Right lobe of liver (tissue), 6 donors: ENCODE measurements around the gene FAM204A. TPM values are rescaled to one million over a fixed set of nuclear protein-coding genes. Genes with fewer than 3 reads are reported as not detected.
A peak's percentile ranks its signal among the peaks of the same experiment; 100 is the strongest.

Source experiments
- ATAC-seq, 4 donors: fragments of 200-7000 bp; cut with Tn5 transposase; one replicate each; pipeline ENCODE4 v1.9.1; 2020; ENCODE audit warnings: mild to moderate bottlenecking in 4 of 4, moderate library complexity in 4 of 4
- DNase-seq, 3 donors: peaks; one replicate each; pipeline ENCODE4 v3.0.0-alpha.2; 2020
- H3K27ac ChIP-seq, 3 donors: fragments of 200-600 bp; one replicate each; pipeline ENCODE4 v1.8.0; 2022
- H3K27me3 ChIP-seq, 2 donors: fragments of 200-600 bp; one replicate each; pipeline ENCODE4 v1.8.0; 2022
- H3K36me3 ChIP-seq, 4 donors: fragments of 200-600 bp; sonication (generic) in 1 of 4; one replicate each; pipeline versions ENCODE4 v1.5.1 to v1.8.0; 2017 to 2022; ENCODE audit warnings: control low read depth in 1 of 4
- H3K4me1 ChIP-seq, 4 donors: fragments of 200-600 bp; sonication (generic) in 1 of 4; one replicate each; pipeline versions ENCODE4 v1.5.1 to v1.8.0; 2017 to 2022; ENCODE audit warnings: control low read depth in 1 of 4
- H3K4me3 ChIP-seq, 3 donors: fragments of 200-600 bp; one replicate each; pipeline ENCODE4 v1.8.0; 2022
- H3K9me3 ChIP-seq, 4 donors: fragments of 200-600 bp; sonication (generic) in 1 of 4; one replicate each; pipeline versions ENCODE4 v1.5.1 to v1.8.0; 2017 to 2022; ENCODE audit warnings: control low read depth in 1 of 4
- POLR2A ChIP-seq: fragments of 450-650 bp; IDR thresholded peaks from one replicate; pipeline ENCODE4 v1.6.1; 2017; ENCODE audit warnings: antibody characterized with exemption, mild to moderate bottlenecking
- WGBS: methylation state at CpG from one replicate; pipeline ENCODE4 v1.1.6; 2018; ENCODE audit warnings: low coverage, low lambda C conversion rate; ENCODE audit not compliant: insufficient coverage; ENCODE audit errors: missing lambda C conversion rate; 5-methylcytosine and 5-hydroxymethylcytosine counted together
- intact Hi-C, 2 donors: fragments of 100-400 bp; cut with DNase I; formaldehyde crosslinking; loops; one replicate each; pipeline versions ENCODE4 v1.11.2 to v1.14.1; 2022
- total RNA-seq, 6 experiments: library from RNA; depleted of rRNA in 2 of 6; stranded (reverse); fragments of >200 nt in 2 of 6; fragmentation: NEBNext Ultra II Directional in 3 of 6; extraction: Animal tissue kit (Norgen Biotek cat#: 25700) in 3 of 6; gene quantifications; one replicate each; pipeline versions ENCODE4 v1.1.0 to v1.2.4, GENCODE V29; 2016 to 2023
- TF ChIP-seq, protein P1 (sequence below), 4 donors: fragments of 200-600 bp in 3 of 4; fragments of 450-650 bp in 1 of 4; IDR thresholded peaks; one replicate each; pipeline versions ENCODE4 v1.5.1 to v1.8.0; 2016 to 2022; ENCODE audit warnings: antibody characterized with exemption in 4 of 4, mild to moderate bottlenecking in 2 of 4
- donor health status: DM: no; HTN: yes; CAD: no.
- donor health status: DM: no; HTN: no; CAD: no.
- donor health status: DM: no; HTN: no; CAD: no.
- donor health status: DM: no; HTN: yes; CAD: no.
- donor health status: DM: no; HTN: yes; CAD: no.

Gene FAM204A
- total RNA-seq, 6 experiments from 2014 or later = 16.3 to 26.1 (median 18.5) TPM

DNA sequence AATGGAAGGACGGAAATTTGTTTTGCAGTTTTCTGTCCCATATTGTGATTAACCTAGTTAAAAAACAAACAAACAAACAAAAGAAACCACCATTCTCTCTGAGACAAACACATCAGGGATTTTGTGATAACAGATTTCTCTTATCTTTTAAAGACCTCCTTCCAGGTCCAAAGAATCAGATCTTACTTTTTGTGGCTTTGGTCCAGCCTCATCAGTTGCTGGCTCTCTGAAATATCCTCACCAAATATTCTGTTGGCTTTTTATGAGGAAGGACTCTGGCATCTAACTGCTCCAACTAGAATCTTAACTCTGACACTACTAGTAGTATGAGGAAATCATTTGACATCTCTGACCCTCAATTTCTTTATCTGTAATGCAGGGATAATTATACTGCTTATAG, 4.8 kb downstream of the FAM204A start:
- 75% methylated on average over 1 of the region's 1 CpG for WGBS
- Histone ChIP-seq H3K9me3 (no peaks in the 10 kb centered on the region), H3K36me3 (peaks cover 0 to 28% (median 7%) of the 10 kb centered on the region in 4 donors), H3K4me3 (no peak overlapping the region), H3K27me3 (no peaks in the 10 kb centered on the region), H3K27ac (no peak overlapping the region), H3K4me1 (peaks cover 0 to 22% (median 0%) of the 10 kb centered on the region in 4 donors)
- DNase-seq = no peak
- intact Hi-C loops = no loop called here
- no peak for ATAC-seq
- no peak for TF ChIP-seq POLR2A
- TF ChIP-seq, protein P1, sequence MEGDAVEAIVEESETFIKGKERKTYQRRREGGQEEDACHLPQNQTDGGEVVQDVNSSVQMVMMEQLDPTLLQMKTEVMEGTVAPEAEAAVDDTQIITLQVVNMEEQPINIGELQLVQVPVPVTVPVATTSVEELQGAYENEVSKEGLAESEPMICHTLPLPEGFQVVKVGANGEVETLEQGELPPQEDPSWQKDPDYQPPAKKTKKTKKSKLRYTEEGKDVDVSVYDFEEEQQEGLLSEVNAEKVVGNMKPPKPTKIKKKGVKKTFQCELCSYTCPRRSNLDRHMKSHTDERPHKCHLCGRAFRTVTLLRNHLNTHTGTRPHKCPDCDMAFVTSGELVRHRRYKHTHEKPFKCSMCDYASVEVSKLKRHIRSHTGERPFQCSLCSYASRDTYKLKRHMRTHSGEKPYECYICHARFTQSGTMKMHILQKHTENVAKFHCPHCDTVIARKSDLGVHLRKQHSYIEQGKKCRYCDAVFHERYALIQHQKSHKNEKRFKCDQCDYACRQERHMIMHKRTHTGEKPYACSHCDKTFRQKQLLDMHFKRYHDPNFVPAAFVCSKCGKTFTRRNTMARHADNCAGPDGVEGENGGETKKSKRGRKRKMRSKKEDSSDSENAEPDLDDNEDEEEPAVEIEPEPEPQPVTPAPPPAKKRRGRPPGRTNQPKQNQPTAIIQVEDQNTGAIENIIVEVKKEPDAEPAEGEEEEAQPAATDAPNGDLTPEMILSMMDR (IDR thresholded peaks at IDR 0.05) = no peak

DNA sequence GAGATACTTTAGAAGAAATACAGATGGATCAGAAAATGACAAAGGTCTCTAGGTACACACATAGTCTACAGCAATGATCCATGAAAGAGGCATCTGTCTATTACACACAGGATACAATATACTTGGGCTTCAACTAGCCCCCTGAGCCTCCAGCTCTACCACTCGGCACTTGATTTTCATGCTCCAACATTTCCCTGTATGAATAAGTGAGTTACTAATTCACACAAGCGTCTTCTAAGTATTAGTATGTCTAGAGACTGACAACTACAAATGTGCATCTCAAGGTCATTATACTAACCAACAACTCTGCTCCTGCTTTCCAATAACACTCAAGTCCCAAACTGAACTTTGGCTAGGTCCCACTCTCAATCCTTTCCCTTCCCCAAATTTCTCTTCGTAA, 8.3 kb downstream of the FAM204A start:
- TF ChIP-seq, protein P1 (IDR thresholded peaks at IDR 0.05) = no peak
- TF ChIP-seq POLR2A = no peak
- intact Hi-C loops = no loop called here
- Histone ChIP-seq H3K4me1 (peaks cover 0 to 7% (median 0%) of the 10 kb centered on the region in 4 donors), H3K27ac (no peak overlapping the region), H3K27me3 (no peaks in the 10 kb centered on the region), H3K36me3 (peaks cover 0 to 40% (median 9%) of the 10 kb centered on the region in 4 donors), H3K4me3 (no peak overlapping the region), H3K9me3 (no peaks in the 10 kb centered on the region)
- WGBS = 71% methylated on average over 3 of the region's 3 CpGs
- DNase-seq (no peak), ATAC-seq (no peak)

DNA sequence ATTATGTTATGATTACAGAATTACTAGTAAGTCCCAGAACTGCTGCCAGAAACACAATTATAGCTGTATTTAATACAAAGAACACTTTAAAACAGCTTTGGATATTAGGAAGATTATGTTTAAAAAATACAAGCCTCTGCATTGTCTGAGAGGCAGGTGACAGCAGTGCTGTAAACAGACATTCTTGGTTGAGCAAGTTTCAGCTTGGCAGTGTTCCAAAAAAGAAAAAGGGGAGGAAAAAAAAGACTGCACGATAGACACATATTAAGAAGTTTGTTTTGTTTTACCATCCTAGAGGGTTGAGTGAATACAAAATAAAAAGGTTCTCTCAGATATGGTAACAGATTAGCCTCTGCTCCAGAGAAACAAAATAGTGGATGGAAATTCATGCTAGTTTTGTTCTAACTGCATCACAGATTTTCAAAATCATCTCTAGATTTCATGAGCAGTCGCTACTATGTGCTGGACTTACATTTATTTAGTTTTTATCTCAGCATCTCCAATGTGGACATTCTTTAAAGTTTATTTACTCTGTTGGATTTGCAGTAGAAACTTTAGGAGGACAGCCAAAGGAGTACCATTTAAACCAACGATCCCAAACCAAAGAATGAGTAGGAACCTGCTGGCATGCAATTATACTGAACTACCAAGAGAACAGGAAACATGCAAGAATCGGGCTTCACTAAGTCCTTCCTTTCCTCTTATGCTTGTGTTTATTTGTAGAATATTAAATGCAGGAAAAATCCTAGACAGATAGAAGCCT, 9.0 kb downstream of the FAM204A start:
- H3K27ac ChIP-seq = no peak overlapping the region
- peak; percentile 36 to 69 (median 61) for ATAC-seq
- H3K27me3 ChIP-seq = no peaks in the 10 kb centered on the region
- 28% methylated on average over 4 of the region's 4 CpGs for WGBS
- peaks cover 0 to 7% (median 0%) of the 10 kb centered on the region in 4 donors for H3K4me1 ChIP-seq
- no peak overlapping the region for H3K4me3 ChIP-seq
- intact Hi-C loops = no loop called here
- DNase-seq = no peak
- no peaks in the 10 kb centered on the region for H3K9me3 ChIP-seq
- TF ChIP-seq POLR2A = no peak
- TF ChIP-seq, protein P1 (IDR thresholded peaks at IDR 0.05) = no peak
- peaks cover 0 to 40% (median 9%) of the 10 kb centered on the region in 4 donors for H3K36me3 ChIP-seq

DNA sequence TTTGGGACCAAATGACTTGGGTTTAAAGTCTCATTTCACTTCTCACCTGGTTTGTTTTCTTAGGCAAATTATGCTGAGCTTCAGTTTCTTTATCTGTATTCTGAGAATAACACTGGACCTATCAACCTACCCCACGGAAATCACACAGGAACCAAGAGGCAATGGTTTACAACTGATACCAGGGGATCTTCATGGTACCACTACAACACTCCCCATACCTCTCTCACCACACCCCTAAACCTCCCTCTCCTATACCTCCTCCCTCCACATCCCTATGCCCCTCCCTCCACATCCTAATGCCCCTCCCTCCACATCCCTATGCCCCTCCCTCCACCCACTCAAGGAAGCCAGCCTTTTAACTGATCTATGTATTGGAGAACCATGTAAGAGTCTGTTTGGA, 9.9 kb downstream of the FAM204A start:
- no peak overlapping the region for H3K4me3 ChIP-seq
- peaks cover 0 to 43% (median 9%) of the 10 kb centered on the region in 4 donors for H3K36me3 ChIP-seq
- H3K27me3 ChIP-seq = no peaks in the 10 kb centered on the region
- no peaks in the 10 kb centered on the region for H3K9me3 ChIP-seq
- intact Hi-C loops = no loop called here
- ATAC-seq (no peak), DNase-seq (no peak)
- WGBS = 100% methylated on average over 1 of the region's 1 CpG
- H3K4me1 ChIP-seq = peaks cover 0 to 7% (median 0%) of the 10 kb centered on the region in 4 donors
- TF ChIP-seq POLR2A = no peak
- TF ChIP-seq, protein P1 (IDR thresholded peaks at IDR 0.05) = no peak
- no peak overlapping the region for H3K27ac ChIP-seq
